IMR-90 (cell line): ENCODE measurements around the gene VGF. TPM values are rescaled to one million over a fixed set of nuclear protein-coding genes. Genes with fewer than 3 reads are reported as not detected.

Experiments
- ATAC-seq: fragments of 200-7000 bp; cut with Tn5 transposase; 2 replicates; pipeline ENCODE4 v1.9.1; 2020; ENCODE audit warnings: low read depth, mild to moderate bottlenecking, moderate library complexity
- BruUV-seq: library from RNA; stranded (reverse); fragments of 400-500 nt; replicated peaks from 2 replicates; lab custom pipeline; 2021; lab: Mats Ljungman, UMichigan
- CTCF ChIA-PET: fragments of 300-600 bp; formaldehyde crosslinking; extraction: SDS; loops from one replicate; lab custom pipeline; 2021; ENCODE audit warnings: antibody characterized with exemption; lab: Yijun Ruan, JAX
- POLR2A ChIA-PET: fragments of 300-600 bp; sonication (Branson Sonifier 250); formaldehyde crosslinking; loops from one replicate; lab custom pipeline; 2022; ENCODE audit warnings: antibody characterized with exemption; ENCODE audit not compliant: unreplicated experiment; lab: Charles Lee
- DNase-seq: peaks from one replicate; pipeline ENCODE4 v3.0.0; 2013
- H2AFZ ChIP-seq: replicated peaks from 2 replicates; pipeline ENCODE3; 2013; ENCODE audit warnings: low read length, mild to moderate bottlenecking; ENCODE audit not compliant: poor library complexity
- H2AK5ac ChIP-seq: 2 replicates; pipeline ENCODE4 v1.6.1; 2013; ENCODE audit warnings: low read depth, low read length, inconsistent platforms
- H2AK9ac ChIP-seq: replicated peaks from 2 replicates; pipeline ENCODE3; 2013; ENCODE audit warnings: mild to moderate bottlenecking, low read depth, low read length, moderate library complexity; ENCODE audit not compliant: poor library complexity
- H2BK120ac ChIP-seq: 2 replicates; pipeline ENCODE4 v1.6.1; 2013; ENCODE audit warnings: low read depth, low read length, inconsistent platforms
- H2BK15ac ChIP-seq: 3 replicates; pipeline ENCODE4 v1.6.1; 2013; ENCODE audit warnings: low read depth, low read length, inconsistent platforms
- H2BK20ac ChIP-seq: 2 replicates; pipeline ENCODE4 v1.6.1; 2013; ENCODE audit warnings: low read depth, mild to moderate bottlenecking, inconsistent platforms, low read length, moderate library complexity
- H2BK5ac ChIP-seq: 2 replicates; pipeline ENCODE4 v1.6.1; 2013; ENCODE audit warnings: mild to moderate bottlenecking, low read depth, low read length, inconsistent platforms; ENCODE audit not compliant: poor library complexity, severe bottlenecking
- H3K14ac ChIP-seq: replicated peaks from 2 replicates; pipeline ENCODE4 v1.6.1; 2013; ENCODE audit warnings: low read depth, low read length, inconsistent platforms
- H3K18ac ChIP-seq: 2 replicates; pipeline ENCODE4 v1.6.1; 2013; ENCODE audit warnings: low read depth, low read length, control low read depth
- H3K23ac ChIP-seq: 2 replicates; pipeline ENCODE4 v1.6.1; 2013; ENCODE audit warnings: low read depth, low read length, inconsistent platforms
- H3K27ac ChIP-seq: 2 replicates; pipeline ENCODE4 v1.5.1; 2013; ENCODE audit warnings: mild to moderate bottlenecking, control low read depth, low read length; ENCODE audit not compliant: insufficient read depth
- H3K27me3 ChIP-seq: 2 replicates; pipeline ENCODE4 v1.6.1; 2013; ENCODE audit warnings: low read length; ENCODE audit not compliant: control insufficient read depth, insufficient read depth
- H3K36me3 ChIP-seq: 2 replicates; pipeline ENCODE4 v1.6.1; 2013; ENCODE audit warnings: low read length, mixed read lengths; ENCODE audit not compliant: control insufficient read depth, insufficient read depth
- H3K4ac ChIP-seq: 2 replicates; pipeline ENCODE4 v1.6.1; 2013; ENCODE audit warnings: low read depth, low read length, inconsistent platforms
- H3K4me1 ChIP-seq: 2 replicates; pipeline ENCODE4 v1.6.1; 2013; ENCODE audit warnings: low read length, mixed read lengths; ENCODE audit not compliant: control insufficient read depth, insufficient read depth
- H3K4me2 ChIP-seq: 2 replicates; pipeline ENCODE4 v1.6.1; 2013; ENCODE audit warnings: low read depth, mild to moderate bottlenecking, control low read depth, low read length, moderate library complexity
- H3K4me3 ChIP-seq: 2 replicates; pipeline ENCODE4 v1.5.1; 2013; ENCODE audit warnings: low read depth, mild to moderate bottlenecking, control low read depth, low read length, moderate library complexity; ENCODE audit not compliant: insufficient read depth
- H3K56ac ChIP-seq: 2 replicates; pipeline ENCODE4 v1.6.1; 2013; ENCODE audit warnings: low read length, inconsistent platforms; ENCODE audit not compliant: insufficient read depth; ENCODE audit errors: extremely low read depth
- H3K79me1 ChIP-seq, 2 experiments: 2 replicates each; pipeline ENCODE4 v1.6.1; 2013; ENCODE audit warnings: low read length in 2 of 2, inconsistent platforms in 1 of 2, low read depth in 1 of 2
- H3K9ac ChIP-seq: 2 replicates; pipeline ENCODE4 v1.6.1; 2013; ENCODE audit warnings: low read depth, low read length, control low read depth
- H3K9me1 ChIP-seq: 2 replicates; pipeline ENCODE4 v1.6.1; 2013; ENCODE audit warnings: low read length, inconsistent platforms; ENCODE audit not compliant: insufficient read depth
- H3K9me3 ChIP-seq: 2 replicates; pipeline ENCODE4 v1.6.1; 2013; ENCODE audit warnings: low read length; ENCODE audit not compliant: control insufficient read depth, insufficient read depth
- H4K20me1 ChIP-seq: 2 replicates; pipeline ENCODE4 v1.6.1; 2013; ENCODE audit warnings: low read length, inconsistent platforms; ENCODE audit not compliant: insufficient read depth
- H4K5ac ChIP-seq: 2 replicates; pipeline ENCODE4 v1.6.1; 2013; ENCODE audit warnings: mild to moderate bottlenecking, low read depth, low read length, control low read depth
- H4K8ac ChIP-seq, 2 experiments: 2 replicates each; pipeline ENCODE4 v1.6.1; 2013; ENCODE audit warnings: low read depth in 2 of 2, low read length in 2 of 2, control low read depth in 1 of 2, inconsistent platforms in 1 of 2
- H4K91ac ChIP-seq: 2 replicates; pipeline ENCODE4 v1.6.1; 2013; ENCODE audit warnings: low read depth, low read length, inconsistent platforms; ENCODE audit not compliant: insufficient read depth
- BHLHE40 ChIP-seq: fragments of 150-350 bp; IDR thresholded peaks from 2 replicates; pipeline ENCODE4 v1.6.1; 2016; ENCODE audit warnings: mild to moderate bottlenecking, low read depth, low read length
- CEBPB ChIP-seq: IDR thresholded peaks from 2 replicates; pipeline ENCODE4 v1.6.1; 2012; ENCODE audit warnings: low read depth, low read length, improper control_type of control experiment
- CHD1 ChIP-seq: IDR thresholded peaks from 2 replicates; pipeline ENCODE4 v1.6.1; 2012; ENCODE audit warnings: low read depth, low read length, improper control_type of control experiment
- FOS ChIP-seq: fragments of 150-350 bp; IDR thresholded peaks from 2 replicates; pipeline ENCODE4 v1.6.1; 2016; ENCODE audit warnings: low read depth, low read length
- MAFK ChIP-seq: IDR thresholded peaks from 2 replicates; pipeline ENCODE4 v1.6.1; 2012; ENCODE audit warnings: low read depth, low read length, improper control_type of control experiment
- MAZ ChIP-seq: IDR thresholded peaks from 2 replicates; pipeline ENCODE4 v1.6.1; 2012; ENCODE audit warnings: low read depth, mild to moderate bottlenecking, low read length, improper control_type of control experiment, moderate library complexity, borderline replicate concordance
- NFE2L2 ChIP-seq: fragments of 150-350 bp; IDR thresholded peaks from 2 replicates; pipeline ENCODE4 v1.6.1; 2016; ENCODE audit warnings: low read depth, mild to moderate bottlenecking, low read length
- POLR2A ChIP-seq: IDR thresholded peaks from 2 replicates; pipeline ENCODE4 v1.6.1; 2012; ENCODE audit warnings: mild to moderate bottlenecking, low read depth, low read length
- RAD21 ChIP-seq: IDR thresholded peaks from 2 replicates; pipeline ENCODE4 v1.6.1; 2012; ENCODE audit warnings: low read length, improper control_type of control experiment
- SMC3 ChIP-seq: fragments of 150-350 bp; IDR thresholded peaks from 2 replicates; pipeline ENCODE4 v1.6.1; 2016; ENCODE audit warnings: low read depth, mild to moderate bottlenecking, antibody characterized with exemption, low read length, moderate library complexity
- WGBS, 2 experiments: methylation state at CpG; one replicate each; pipeline versions ENCODE4 v1.1.5 to v1.1.7; 2013; ENCODE audit warnings: missing lambda C conversion rate in 2 of 2; ENCODE audit not compliant: insufficient read length in 1 of 2; ENCODE audit errors: extremely low coverage in 2 of 2; 5-methylcytosine and 5-hydroxymethylcytosine counted together
- dilution Hi-C: fragments of 300-500 bp; cut with HindIII; formaldehyde crosslinking; loops from one replicate; pipeline ENCODE4 v1.14.3; 2018; ENCODE audit warnings: low sequenced_read_pairs; ENCODE audit not compliant: unreplicated experiment
- in situ Hi-C: fragments of 300-500 bp; cut with MboI; formaldehyde crosslinking; loops from 3 replicates; pipeline ENCODE4 v1.14.3; 2019; ENCODE audit warnings: low sequenced_read_pairs, inconsistent platforms, mixed read lengths
- intact Hi-C: fragments of 100-400 bp; cut with micrococcal nuclease; formaldehyde crosslinking; loops from 2 replicates; pipeline ENCODE4 v1.10.0; 2022
- polyA plus RNA-seq, 3 experiments: library from polyadenylated mRNA; depleted of rRNA; stranded (reverse); fragments of >200 nt; gene quantifications; 2 replicates each; pipeline ENCODE4 v1.2.3, GENCODE V29; 2012; ENCODE audit warnings: low replicate concordance in 1 of 3
- total RNA-seq: library from RNA; depleted of rRNA; stranded (reverse); fragments of >200 nt; gene quantifications from 2 replicates; pipeline ENCODE4 v1.2.3, GENCODE V29; 2012

Gene VGF
- total and polyA plus RNA-seq, 2 of the 4 experiments (the other 2 are of a cell fraction): 0.18 to 0.50 TPM

GRCh38 chr7:101121991-101122932 is 43.1 kb downstream of the VGF start:
- DNase-seq (peak; percentile 99), ATAC-seq (peak; percentile 64)
- 46% methylated on average over 4 of the region's 17 CpGs; no CpG with 5 or more reads in 1 of the 2 experiments for WGBS, 2 experiments
- no peaks in the 10 kb centered on the region; the same call in 1 of the 2 replicates for H3K36me3 ChIP-seq
- H2AK5ac ChIP-seq: peak overlapping the region; percentile 98
- peak overlapping the region; percentile 68 for H3K4me2 ChIP-seq
- CTCF ChIA-PET: interaction anchor here (0.9 to 1.5 kb wide), 3 partner anchors 21 to 45 kb away, joined by 3 read pairs; no protein-coding TSS in a partner anchor
- H4K91ac ChIP-seq: peak overlapping the region; percentile 96
- peak overlapping the region; percentile 98 for H2BK15ac ChIP-seq
- peak overlapping the region; percentile 19 for H3K4me3 ChIP-seq
- peak overlapping the region; percentile 74 for H2AFZ ChIP-seq
- peaks cover 3% of the 10 kb centered on the region; the same call in 1 of the 2 replicates for H4K20me1 ChIP-seq
- BruUV-seq: no TSS peak
- H3K56ac ChIP-seq: peak overlapping the region; percentile 96
- peak overlapping the region; percentile 83 for H4K5ac ChIP-seq
- H3K79me1 ChIP-seq: peaks cover 4 to 48% of the 10 kb centered on the region in 2 experiments; a peak in 2 of 4 replicates
- peak overlapping the region; percentile 94 for H2BK120ac ChIP-seq
- POLR2A ChIA-PET: interaction anchor here (0.6 to 1.2 kb wide), 5 partner anchors 11 to 510 kb away, joined by 3 to 7 read pairs (median 4); partner anchors contain the start of gene TRIM56
- peak overlapping the region; percentile 72 for H3K18ac ChIP-seq
- in situ Hi-C loops (loop anchor here (25.0 kb wide), 1 partner anchor 685 kb away; the partner anchor contains the start of genes MEPCE, PPP1R35 and ZCWPW1), dilution Hi-C loops (no loop called here), intact Hi-C loops (loop anchor here (1.0 kb wide), 1 partner anchor 22 kb away; no protein-coding TSS in a partner anchor)
- H4K8ac ChIP-seq: peak overlapping the region; percentile 73 to 98
- H3K4ac ChIP-seq: peak overlapping the region; percentile 97
- H3K23ac ChIP-seq: peak overlapping the region; percentile 97
- H2AK9ac ChIP-seq: peak overlapping the region; percentile 78
- H3K4me1 ChIP-seq: peaks cover 25% of the 10 kb centered on the region
- H3K9me3 ChIP-seq: no peaks in the 10 kb centered on the region
- H3K9me1 ChIP-seq: peaks cover 29% of the 10 kb centered on the region
- peak; percentile 84 for TF ChIP-seq POLR2A
- TF ChIP-seq FOS: peak; percentile 90
- peak; percentile 53; the same call in 1 of the 2 replicates for TF ChIP-seq CHD1
- TF ChIP-seq BHLHE40: no peak
- peak; percentile 97 for TF ChIP-seq MAZ
- TF ChIP-seq CEBPB: peak; percentile 80
- peak; percentile 33; the same call in 1 of the 2 replicates for TF ChIP-seq MAFK
- TF ChIP-seq NFE2L2: peak; percentile 50; the same call in 1 of the 2 replicates
- no peak for TF ChIP-seq SMC3
- peak; percentile 7 for TF ChIP-seq RAD21
- H3K27ac ChIP-seq: peak overlapping the region; percentile 93
- peak overlapping the region; percentile 96 for H2BK5ac ChIP-seq
- peak overlapping the region; percentile 99 for H3K14ac ChIP-seq
- H3K9ac ChIP-seq: peak overlapping the region; percentile 75
- H3K27me3 ChIP-seq: no peaks in the 10 kb centered on the region
- H2BK20ac ChIP-seq: peak overlapping the region; percentile 97
